GM12801 (cell line): ENCODE data around the gene ARID4B.

Source experiments
- TF ChIP-seq, protein P1 (sequence below): IDR thresholded peaks from one replicate; pipeline ENCODE4 v1.5.1; 2011; ENCODE audit warnings: control low read depth; ENCODE audit not compliant: insufficient read length; ENCODE audit errors: extremely low read depth

The ARID4B gene

DNA sequence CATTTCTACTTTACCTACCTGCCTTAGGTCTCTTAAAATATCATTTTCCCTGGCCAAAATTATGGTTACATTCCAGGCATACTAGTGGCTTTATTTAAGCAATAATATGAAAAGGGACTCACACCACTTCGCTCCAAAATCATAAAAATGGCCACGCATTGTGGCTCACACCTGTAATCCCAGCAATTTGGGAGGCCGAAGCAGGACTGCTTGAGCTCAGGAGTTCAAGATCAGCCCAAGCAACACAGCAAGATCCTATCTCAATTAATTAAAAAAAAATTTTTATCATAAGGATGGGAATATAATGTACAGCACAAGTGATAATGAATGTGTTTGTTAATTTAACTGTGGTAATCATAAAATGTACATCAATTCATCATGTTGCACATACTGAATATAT, 65.4 kb downstream of the ARID4B start:
- TF ChIP-seq, protein P1, sequence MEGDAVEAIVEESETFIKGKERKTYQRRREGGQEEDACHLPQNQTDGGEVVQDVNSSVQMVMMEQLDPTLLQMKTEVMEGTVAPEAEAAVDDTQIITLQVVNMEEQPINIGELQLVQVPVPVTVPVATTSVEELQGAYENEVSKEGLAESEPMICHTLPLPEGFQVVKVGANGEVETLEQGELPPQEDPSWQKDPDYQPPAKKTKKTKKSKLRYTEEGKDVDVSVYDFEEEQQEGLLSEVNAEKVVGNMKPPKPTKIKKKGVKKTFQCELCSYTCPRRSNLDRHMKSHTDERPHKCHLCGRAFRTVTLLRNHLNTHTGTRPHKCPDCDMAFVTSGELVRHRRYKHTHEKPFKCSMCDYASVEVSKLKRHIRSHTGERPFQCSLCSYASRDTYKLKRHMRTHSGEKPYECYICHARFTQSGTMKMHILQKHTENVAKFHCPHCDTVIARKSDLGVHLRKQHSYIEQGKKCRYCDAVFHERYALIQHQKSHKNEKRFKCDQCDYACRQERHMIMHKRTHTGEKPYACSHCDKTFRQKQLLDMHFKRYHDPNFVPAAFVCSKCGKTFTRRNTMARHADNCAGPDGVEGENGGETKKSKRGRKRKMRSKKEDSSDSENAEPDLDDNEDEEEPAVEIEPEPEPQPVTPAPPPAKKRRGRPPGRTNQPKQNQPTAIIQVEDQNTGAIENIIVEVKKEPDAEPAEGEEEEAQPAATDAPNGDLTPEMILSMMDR: no peak

- TF ChIP-seq, protein P1: no peak
Measured at GRCh38 chr1:235261243-235261642, 66.7 kb downstream of the ARID4B start.

- TF ChIP-seq, protein P1: no peak
Measured at GRCh38 chr1:235259133-235259778, 68.7 kb downstream of the ARID4B start.

GRCh38 chr1:235254721-235255120, 73.3 kb downstream of the ARID4B start:
- TF ChIP-seq, protein P1: no peak

GRCh38 chr1:235253219-235253962, 74.6 kb downstream of the ARID4B start:
- TF ChIP-seq, protein P1: no peak

- TF ChIP-seq, protein P1: no peak
Measured at GRCh38 chr1:235250430-235250829, 77.5 kb downstream of the ARID4B start.

DNA sequence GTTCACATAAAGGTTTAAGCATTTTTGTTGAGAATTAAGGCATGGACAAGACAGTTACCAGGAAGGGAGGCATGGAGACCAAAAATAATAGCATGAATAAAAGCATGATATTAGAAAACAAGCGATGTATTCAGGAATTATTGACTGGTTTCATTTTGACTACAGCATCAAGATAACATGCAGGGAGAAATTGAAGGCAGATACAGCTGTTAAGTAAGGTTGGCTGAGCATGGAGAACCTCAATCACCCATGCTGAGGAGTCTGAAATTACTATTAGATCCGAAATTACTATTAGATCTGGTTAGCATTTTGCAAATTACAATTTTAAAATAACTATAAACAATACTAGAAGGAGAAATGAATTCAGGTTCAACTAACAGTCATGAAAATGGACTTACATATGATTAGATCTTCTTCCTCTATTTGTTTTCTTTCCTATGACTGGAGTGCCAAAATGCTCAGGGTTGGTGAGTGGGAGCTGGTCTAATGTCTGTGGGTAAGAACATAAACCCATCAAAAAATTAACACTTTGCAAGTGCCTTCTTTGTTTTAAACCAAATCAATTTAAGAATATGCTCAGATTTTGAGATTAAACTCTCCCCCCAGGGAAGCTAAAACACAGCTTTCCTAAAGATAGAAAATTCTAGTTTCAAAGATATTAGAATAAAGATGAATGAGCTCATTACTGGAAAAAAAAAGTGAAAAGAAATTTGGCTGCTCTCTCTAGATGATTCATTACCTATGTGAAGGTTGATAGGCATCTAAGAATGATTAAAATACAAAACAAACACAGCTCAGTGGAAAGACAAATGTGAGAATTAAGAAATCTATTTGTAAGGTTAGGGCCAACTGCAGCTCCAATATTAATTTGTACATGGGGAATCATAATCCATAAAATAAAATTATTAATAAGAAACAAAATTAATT, 81.7 kb downstream of the ARID4B start:
- TF ChIP-seq, protein P1: no peak
